SJSA1 (cell line): Measurements from ENCODE around the gene PFKFB4. TPM values are rescaled to one million over a fixed set of nuclear protein-coding genes. Genes with fewer than 3 reads are reported as not detected.

Experiments used
- DNase-seq, 2 experiments: peaks; one replicate each; pipeline ENCODE4 v3.0.0-alpha.2; 2015 to 2020; ENCODE audit warnings: low spot score in 2 of 2, low read depth in 1 of 2
- H3K27ac ChIP-seq: fragments of 250-450 bp; sonication (Bioruptor Pico); 2 replicates; pipeline ENCODE4 v1.5.1; 2020; ENCODE audit warnings: mild to moderate bottlenecking, moderate library complexity
- H3K27me3 ChIP-seq: fragments of 250-450 bp; sonication (Bioruptor Pico); replicated peaks from 2 replicates; pipeline ENCODE4 v1.5.1; 2020; ENCODE audit warnings: mild to moderate bottlenecking, moderate library complexity
- H3K36me3 ChIP-seq: fragments of 250-450 bp; sonication (Bioruptor Pico); 2 replicates; pipeline ENCODE4 v1.5.1; 2020; ENCODE audit warnings: mild to moderate bottlenecking
- H3K4me1 ChIP-seq: fragments of 250-450 bp; sonication (Bioruptor Pico); replicated peaks from 2 replicates; pipeline ENCODE4 v1.6.1; 2021; ENCODE audit warnings: mild to moderate bottlenecking
- H3K4me3 ChIP-seq: fragments of 250-450 bp; sonication (Bioruptor Pico); 2 replicates; pipeline ENCODE4 v1.5.1; 2020; ENCODE audit warnings: mild to moderate bottlenecking
- H3K9me3 ChIP-seq: fragments of 250-450 bp; sonication (Bioruptor Pico); replicated peaks from 2 replicates; pipeline ENCODE4 v1.5.1; 2020; ENCODE audit warnings: mild to moderate bottlenecking
- total RNA-seq: library from RNA; depleted of rRNA; stranded (reverse); fragments of >200 nt; shearing (Covaris generic); gene quantifications from 2 replicates; pipeline ENCODE4 v1.2.3, GENCODE V29; 2014

The PFKFB4 gene
- total RNA-seq, 1 experiment from 2014 or later: 8.9 TPM

- Histone ChIP-seq H3K27me3 (no peaks in the 10 kb centered on the region), H3K4me3 (peak overlapping the region; percentile 71), H3K9me3 (no peaks in the 10 kb centered on the region), H3K27ac (peak overlapping the region; percentile 75), H3K4me1 (peaks cover 76% of the 10 kb centered on the region), H3K36me3 (peaks cover 80% of the 10 kb centered on the region)
- peak; percentile 36 to 58 for DNase-seq
These were observed 37.9 kb upstream of the PFKFB4 start for GRCh38 chr3:48594417-48595049.

GRCh38 chr3:48593337-48593736, 36.7 kb upstream of the PFKFB4 start:
- H3K36me3 ChIP-seq: peaks cover 82% of the 10 kb centered on the region
- H3K4me1 ChIP-seq: peaks cover 64% of the 10 kb centered on the region
- no peaks in the 10 kb centered on the region for H3K9me3 ChIP-seq
- no peaks in the 10 kb centered on the region for H3K27me3 ChIP-seq
- peak overlapping the region; percentile 71 for H3K4me3 ChIP-seq
- DNase-seq: no peak
- no peak overlapping the region for H3K27ac ChIP-seq

GRCh38 chr3:48592519-48593087, 36.0 kb upstream of the PFKFB4 start:
- H3K4me3 ChIP-seq: peak overlapping the region; percentile 71
- peaks cover 57% of the 10 kb centered on the region for H3K4me1 ChIP-seq
- no peaks in the 10 kb centered on the region for H3K9me3 ChIP-seq
- no peaks in the 10 kb centered on the region for H3K27me3 ChIP-seq
- DNase-seq: no peak
- H3K27ac ChIP-seq: no peak overlapping the region
- peaks cover 84% of the 10 kb centered on the region for H3K36me3 ChIP-seq

- H3K4me1 ChIP-seq: peaks cover 51% of the 10 kb centered on the region
- H3K27ac ChIP-seq: no peak overlapping the region
- no peaks in the 10 kb centered on the region for H3K27me3 ChIP-seq
- H3K9me3 ChIP-seq: no peaks in the 10 kb centered on the region
- no peak for DNase-seq
- H3K4me3 ChIP-seq: no peak overlapping the region
- H3K36me3 ChIP-seq: peaks cover 84% of the 10 kb centered on the region
These were observed 35.4 kb upstream of the PFKFB4 start for GRCh38 chr3:48591886-48592518.

GRCh38 chr3:48591436-48591835, 34.8 kb upstream of the PFKFB4 start:
- no peaks in the 10 kb centered on the region for H3K9me3 ChIP-seq

GRCh38 chr3:48588230-48588629, 31.6 kb upstream of the PFKFB4 start:
- H3K4me1 ChIP-seq: peaks cover 16% of the 10 kb centered on the region
- H3K27ac ChIP-seq: no peak overlapping the region
- H3K4me3 ChIP-seq: no peak overlapping the region
- DNase-seq: no peak
- no peaks in the 10 kb centered on the region for H3K9me3 ChIP-seq
- peaks cover 98% of the 10 kb centered on the region for H3K36me3 ChIP-seq
- no peaks in the 10 kb centered on the region for H3K27me3 ChIP-seq

More at GRCh38 chr3:48591436-48591835, 34.8 kb upstream of the PFKFB4 start:
- Histone ChIP-seq H3K4me1 (peaks cover 45% of the 10 kb centered on the region), H3K36me3 (peaks cover 84% of the 10 kb centered on the region), H3K4me3 (no peak overlapping the region), H3K27me3 (no peaks in the 10 kb centered on the region), H3K27ac (no peak overlapping the region)
- DNase-seq: no peak

- no peak for DNase-seq
- no peaks in the 10 kb centered on the region for H3K9me3 ChIP-seq
- H3K27me3 ChIP-seq: no peaks in the 10 kb centered on the region
- no peak overlapping the region for H3K4me3 ChIP-seq
- H3K36me3 ChIP-seq: peaks cover 98% of the 10 kb centered on the region
- H3K4me1 ChIP-seq: peaks cover 10% of the 10 kb centered on the region
- no peak overlapping the region for H3K27ac ChIP-seq
These were observed 31.1 kb upstream of the PFKFB4 start for GRCh38 chr3:48587686-48588085.

- no peaks in the 10 kb centered on the region for H3K9me3 ChIP-seq
- peaks cover 98% of the 10 kb centered on the region for H3K36me3 ChIP-seq
- H3K4me1 ChIP-seq: no peaks in the 10 kb centered on the region
- no peak for DNase-seq
- H3K27me3 ChIP-seq: no peaks in the 10 kb centered on the region
- no peak overlapping the region for H3K27ac ChIP-seq
- H3K4me3 ChIP-seq: no peak overlapping the region
These were observed 28.8 kb upstream of the PFKFB4 start for GRCh38 chr3:48585411-48585810.

- Histone ChIP-seq H3K9me3 (no peaks in the 10 kb centered on the region), H3K27ac (no peak overlapping the region), H3K36me3 (peaks cover 98% of the 10 kb centered on the region), H3K4me3 (no peak overlapping the region), H3K4me1 (no peaks in the 10 kb centered on the region), H3K27me3 (no peaks in the 10 kb centered on the region)
- DNase-seq: no peak
These were observed 28.2 kb upstream of the PFKFB4 start for GRCh38 chr3:48584836-48585235.

- Histone ChIP-seq H3K9me3 (no peaks in the 10 kb centered on the region), H3K27ac (no peak overlapping the region), H3K27me3 (no peaks in the 10 kb centered on the region), H3K4me1 (no peaks in the 10 kb centered on the region), H3K36me3 (peaks cover 100% of the 10 kb centered on the region), H3K4me3 (no peak overlapping the region)
- DNase-seq: no peak
These were observed 25.2 kb upstream of the PFKFB4 start for GRCh38 chr3:48581621-48582481.

GRCh38 chr3:48576647-48577046, 20.0 kb upstream of the PFKFB4 start:
- Histone ChIP-seq H3K27ac (no peak overlapping the region), H3K27me3 (no peaks in the 10 kb centered on the region), H3K9me3 (no peaks in the 10 kb centered on the region), H3K4me3 (no peak overlapping the region), H3K36me3 (peaks cover 100% of the 10 kb centered on the region), H3K4me1 (no peaks in the 10 kb centered on the region)
- no peak for DNase-seq

GRCh38 chr3:48575366-48575765, 18.8 kb upstream of the PFKFB4 start:
- H3K27me3 ChIP-seq: no peaks in the 10 kb centered on the region
- no peaks in the 10 kb centered on the region for H3K9me3 ChIP-seq
- H3K4me3 ChIP-seq: no peak overlapping the region
- no peak overlapping the region for H3K27ac ChIP-seq
- DNase-seq: no peak
- H3K36me3 ChIP-seq: peaks cover 100% of the 10 kb centered on the region
- H3K4me1 ChIP-seq: peaks cover 3% of the 10 kb centered on the region; the same call in 1 of the 2 replicates

- Histone ChIP-seq H3K27ac (no peak overlapping the region), H3K4me3 (no peak overlapping the region), H3K27me3 (no peaks in the 10 kb centered on the region), H3K4me1 (peaks cover 16% of the 10 kb centered on the region), H3K36me3 (peaks cover 100% of the 10 kb centered on the region), H3K9me3 (no peaks in the 10 kb centered on the region)
- DNase-seq: no peak
These were observed 17.5 kb upstream of the PFKFB4 start for GRCh38 chr3:48573973-48574585.
